ENCODE data around the gene LSM10.

The LSM10 gene

DNA sequence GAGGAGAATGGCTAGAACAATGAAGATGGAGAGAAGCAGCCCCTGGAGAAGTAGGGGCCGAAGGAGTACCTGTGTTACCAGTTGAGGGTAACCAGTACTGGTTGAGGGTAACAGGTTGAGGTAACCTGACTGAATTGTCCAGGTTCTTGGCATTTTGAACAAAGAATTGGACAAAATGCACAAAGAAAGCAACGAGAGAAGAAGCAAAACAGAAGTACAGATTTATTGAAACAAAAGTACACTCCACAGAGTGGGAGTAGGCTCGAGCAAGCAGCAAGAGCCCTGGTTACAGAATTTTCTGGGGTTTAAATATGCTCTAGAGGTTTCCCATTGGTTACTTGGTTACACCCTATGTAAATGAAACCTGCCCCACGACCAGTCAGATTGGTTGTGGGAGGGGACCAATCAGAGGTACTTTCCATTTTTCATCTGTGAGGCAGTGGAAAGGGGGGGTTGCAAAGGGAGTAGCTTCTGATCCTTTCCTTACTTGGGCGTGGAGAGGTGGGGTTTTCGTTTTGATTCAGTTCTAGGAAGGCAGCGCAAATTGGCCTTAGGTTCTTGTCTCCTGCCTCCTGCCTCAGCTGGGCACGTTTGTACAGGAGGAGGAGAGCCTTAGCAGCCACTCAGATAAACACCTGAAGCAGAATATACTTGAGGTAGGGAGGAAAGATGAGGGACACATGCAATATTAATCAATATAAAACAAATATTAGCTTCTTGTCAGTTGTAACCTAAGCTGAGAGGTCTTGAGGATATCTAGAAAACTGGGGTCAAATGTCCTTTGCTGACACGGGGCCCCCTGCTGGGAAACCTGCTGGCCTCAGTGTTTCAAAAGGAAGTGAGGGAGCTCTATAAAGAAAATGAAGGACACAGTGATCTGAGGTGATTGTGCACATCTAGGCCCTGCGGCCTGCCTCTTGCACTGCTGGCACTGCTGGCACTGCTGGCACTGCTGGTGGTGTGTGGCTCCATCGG, 14.3 kb upstream of the LSM10 start:
- TF ChIP-seq, protein P1, sequence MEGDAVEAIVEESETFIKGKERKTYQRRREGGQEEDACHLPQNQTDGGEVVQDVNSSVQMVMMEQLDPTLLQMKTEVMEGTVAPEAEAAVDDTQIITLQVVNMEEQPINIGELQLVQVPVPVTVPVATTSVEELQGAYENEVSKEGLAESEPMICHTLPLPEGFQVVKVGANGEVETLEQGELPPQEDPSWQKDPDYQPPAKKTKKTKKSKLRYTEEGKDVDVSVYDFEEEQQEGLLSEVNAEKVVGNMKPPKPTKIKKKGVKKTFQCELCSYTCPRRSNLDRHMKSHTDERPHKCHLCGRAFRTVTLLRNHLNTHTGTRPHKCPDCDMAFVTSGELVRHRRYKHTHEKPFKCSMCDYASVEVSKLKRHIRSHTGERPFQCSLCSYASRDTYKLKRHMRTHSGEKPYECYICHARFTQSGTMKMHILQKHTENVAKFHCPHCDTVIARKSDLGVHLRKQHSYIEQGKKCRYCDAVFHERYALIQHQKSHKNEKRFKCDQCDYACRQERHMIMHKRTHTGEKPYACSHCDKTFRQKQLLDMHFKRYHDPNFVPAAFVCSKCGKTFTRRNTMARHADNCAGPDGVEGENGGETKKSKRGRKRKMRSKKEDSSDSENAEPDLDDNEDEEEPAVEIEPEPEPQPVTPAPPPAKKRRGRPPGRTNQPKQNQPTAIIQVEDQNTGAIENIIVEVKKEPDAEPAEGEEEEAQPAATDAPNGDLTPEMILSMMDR (IDR thresholded peaks at IDR 0.05; ENCODE audit: extremely low read depth, missing control alignments) = no peak
- DNase-seq (ENCODE audit: low spot score) = no peak

DNA sequence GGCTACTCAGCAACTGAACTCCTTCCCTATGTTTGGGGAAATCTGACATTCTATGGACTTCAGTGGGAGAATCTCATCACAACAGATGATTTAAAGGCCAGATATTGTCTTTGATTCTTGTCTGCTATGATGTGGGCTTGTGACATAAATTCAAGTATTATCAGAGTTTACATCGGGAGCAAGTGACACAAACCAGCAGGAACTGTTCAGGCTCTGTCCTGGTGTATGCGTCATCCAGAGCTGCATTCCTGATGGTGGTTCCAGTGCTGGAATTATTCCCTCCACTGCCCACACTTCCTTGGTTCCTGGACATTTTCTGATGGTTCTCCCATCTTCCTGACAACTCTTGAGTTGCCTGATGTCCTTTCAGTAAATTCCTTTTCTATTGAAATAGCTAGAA, 10.8 kb upstream of the LSM10 start:
- no peak for DNase-seq (ENCODE audit: low spot score)
- TF ChIP-seq, protein P1 (IDR thresholded peaks at IDR 0.05; ENCODE audit: extremely low read depth, missing control alignments) = no peak

DNA sequence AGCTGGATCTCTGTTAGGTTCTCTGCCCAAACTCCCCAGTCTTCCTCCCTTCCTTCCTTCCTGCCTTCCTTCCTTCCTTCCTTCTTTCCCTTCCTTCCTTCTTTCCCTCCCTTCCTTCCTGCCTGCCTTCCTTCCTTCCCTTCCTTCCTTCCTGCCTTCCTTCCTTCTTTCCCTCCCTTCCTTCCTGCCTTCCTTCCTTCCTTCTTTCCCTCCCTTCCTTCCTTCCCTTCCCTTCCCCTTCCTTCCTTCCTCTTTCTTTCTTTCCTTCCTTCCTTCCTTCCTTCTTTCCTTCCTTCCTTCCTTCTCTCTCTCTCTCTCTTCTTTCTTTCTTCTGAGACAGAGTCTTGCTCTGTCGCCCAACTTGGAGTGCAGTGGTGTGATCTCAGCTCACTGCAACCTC, 8.7 kb upstream of the LSM10 start:
- TF ChIP-seq, protein P1 (IDR thresholded peaks at IDR 0.05; ENCODE audit: extremely low read depth, missing control alignments) = no peak
- no peak for DNase-seq (ENCODE audit: low spot score)

DNA sequence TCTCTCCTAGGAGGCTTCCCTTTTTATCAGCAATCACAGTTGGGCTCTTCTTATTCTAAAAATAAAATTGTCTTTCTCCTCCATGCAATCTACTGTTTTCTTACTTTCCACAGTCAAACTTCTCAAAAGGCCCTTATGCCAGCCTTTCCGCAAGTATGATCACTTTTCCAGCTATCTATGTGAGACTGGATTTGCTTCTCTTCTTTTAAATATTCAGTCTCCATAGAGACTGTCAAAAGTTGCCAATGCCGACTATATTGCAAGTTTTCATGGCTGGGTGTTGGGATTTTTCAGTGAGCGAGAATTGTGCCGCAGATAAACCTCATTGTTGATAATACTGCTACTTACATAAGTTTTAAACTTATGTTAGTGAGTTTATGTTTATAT, 4.8 kb upstream of the LSM10 start:
- DNase-seq (ENCODE audit: low spot score) = no peak
- TF ChIP-seq, protein P1 (IDR thresholded peaks at IDR 0.05; ENCODE audit: extremely low read depth, missing control alignments) = no peak

DNA sequence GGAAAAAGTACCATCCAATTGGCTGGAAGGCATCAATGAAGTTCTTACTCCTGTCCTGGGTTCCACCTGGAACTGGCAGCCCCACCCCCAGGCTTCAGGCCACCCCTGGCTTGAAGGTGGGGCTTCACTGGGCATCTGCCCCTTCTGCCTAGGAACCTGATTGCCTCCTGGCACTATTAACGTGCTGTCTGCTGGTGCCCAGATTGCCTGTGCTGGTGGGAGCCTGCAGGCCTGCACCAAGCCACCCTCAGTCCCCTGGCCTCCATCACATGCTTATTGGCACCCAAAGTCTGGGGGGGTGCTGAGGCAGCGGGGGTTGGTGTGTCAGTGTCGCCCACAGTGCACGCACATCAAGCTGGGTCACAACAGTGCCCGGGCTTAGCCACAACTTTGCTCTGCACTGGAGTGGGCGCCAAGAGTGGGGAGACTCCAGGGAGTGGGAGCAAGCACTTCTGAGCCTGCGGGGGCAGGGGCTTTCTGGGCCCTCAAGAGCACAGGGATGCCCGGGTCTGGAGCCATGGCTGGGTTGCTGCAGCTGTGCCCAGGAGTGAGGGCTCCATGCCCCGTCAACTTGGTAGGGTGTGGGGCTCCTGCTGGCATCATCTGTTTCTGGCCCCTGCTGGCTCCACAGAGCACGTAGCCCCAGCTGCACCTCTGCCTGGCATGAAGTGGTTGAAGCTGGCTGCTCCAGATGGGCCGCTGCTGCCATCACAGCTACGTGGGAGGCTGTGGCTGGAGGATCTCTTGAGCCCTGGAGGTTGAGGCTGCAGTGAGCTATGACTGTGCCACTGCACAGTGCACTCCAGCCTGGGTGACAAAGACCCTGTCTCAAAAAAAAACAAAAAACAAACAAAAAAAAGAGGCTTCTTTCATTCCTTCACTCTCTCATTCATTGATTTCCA, 4.1 kb upstream of the LSM10 start:
- TF ChIP-seq, protein P1 (IDR thresholded peaks at IDR 0.05; ENCODE audit: extremely low read depth, missing control alignments) = no peak
- DNase-seq (ENCODE audit: low spot score) = no peak

DNA sequence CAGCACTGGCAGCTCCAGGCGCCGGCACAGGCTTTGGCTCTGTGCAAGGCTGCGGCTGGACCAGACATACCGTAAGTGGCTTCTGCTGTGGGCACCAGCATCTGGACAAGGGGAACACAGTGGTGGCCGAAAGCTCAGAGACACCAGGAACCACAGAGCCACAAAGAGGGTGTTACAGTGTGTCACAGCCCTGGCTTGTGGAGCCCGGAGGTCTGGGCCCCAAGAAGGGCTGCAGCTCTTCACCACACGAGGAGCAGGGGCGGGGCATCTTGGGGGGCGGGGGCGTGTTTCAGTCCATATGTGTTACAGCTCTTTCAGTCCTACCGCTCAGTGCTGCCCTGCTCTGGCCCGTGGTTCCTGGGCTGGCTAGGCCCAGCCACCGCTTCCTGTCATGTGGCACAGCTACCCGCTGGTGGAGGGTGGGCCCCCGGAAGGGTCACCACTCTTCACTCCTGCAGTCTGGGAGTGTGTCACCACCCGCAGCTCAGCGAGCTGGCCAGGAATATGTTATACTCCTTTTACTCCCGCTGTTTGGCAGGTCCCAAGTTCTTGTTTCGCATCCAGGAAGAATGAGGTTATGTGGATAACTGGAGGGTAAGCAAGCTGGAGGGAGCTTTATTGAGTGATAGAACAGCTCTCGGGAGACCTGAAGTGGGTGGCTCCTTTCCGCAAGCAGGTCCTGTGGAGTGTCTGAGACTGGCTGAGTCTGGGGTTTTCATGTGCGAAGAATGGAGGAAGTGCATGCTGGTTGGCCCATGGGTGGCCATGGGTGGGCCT, 3.3 kb upstream of the LSM10 start:
- peak; percentile 46 for DNase-seq (ENCODE audit: low spot score)
- TF ChIP-seq, protein P1 (IDR thresholded peaks at IDR 0.05; ENCODE audit: extremely low read depth, missing control alignments) = no peak
